ENCODE data around the gene C22orf23.
"Not testable (repeated sequence)": the region's sequence is repeated elsewhere in the genome, so short reads cannot be mapped to it uniquely, and the experiment has no call there.

The C22orf23 gene

GRCh38 chr22:37982151-37982785, 28.9 kb upstream of the C22orf23 start:
- no peak for DNase-seq (ENCODE audit: low read depth)

DNA sequence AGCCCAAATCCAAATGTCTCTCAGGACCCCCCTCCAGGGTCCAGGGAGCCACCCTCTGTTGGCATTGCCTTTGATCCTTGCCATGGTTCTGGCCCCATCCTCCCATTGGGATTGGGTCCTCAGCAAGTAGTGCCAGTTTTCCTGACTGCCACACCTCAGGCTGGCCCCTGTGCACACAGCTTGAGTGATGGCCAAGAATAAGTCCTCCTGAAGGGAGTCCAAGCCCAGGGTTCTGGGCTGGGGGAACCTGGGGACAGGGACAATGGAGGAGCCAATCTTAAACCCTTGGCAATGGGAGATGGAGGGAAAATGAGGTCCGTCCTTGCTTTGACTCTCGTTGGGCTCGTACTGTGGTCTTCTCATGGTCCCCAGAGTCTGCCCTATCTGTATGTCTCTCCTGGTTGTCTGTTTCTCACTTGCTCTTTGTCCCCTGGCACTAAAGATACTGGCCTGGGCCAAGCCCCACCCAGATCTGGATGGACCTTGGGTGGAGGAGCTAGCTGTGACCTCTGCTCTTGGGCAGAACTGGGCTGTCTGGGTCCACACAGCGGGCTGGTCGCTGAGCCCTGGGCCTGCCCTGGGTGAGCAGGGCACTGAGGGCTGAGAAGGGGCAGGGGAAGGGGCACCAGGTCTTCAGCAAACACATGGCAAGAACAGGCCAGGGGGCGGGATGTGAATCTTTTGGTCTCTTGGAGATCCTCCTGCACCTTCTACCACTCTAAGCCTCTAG, 28.0 kb upstream of the C22orf23 start:
- no peak for DNase-seq (ENCODE audit: low read depth)

GRCh38 chr22:37979782-37980181, 26.4 kb upstream of the C22orf23 start:
- no peak for DNase-seq (ENCODE audit: low read depth)

- DNase-seq (ENCODE audit: low read depth), result no peak
These were observed 23.1 kb upstream of the C22orf23 start for GRCh38 chr22:37976547-37976946.

DNA sequence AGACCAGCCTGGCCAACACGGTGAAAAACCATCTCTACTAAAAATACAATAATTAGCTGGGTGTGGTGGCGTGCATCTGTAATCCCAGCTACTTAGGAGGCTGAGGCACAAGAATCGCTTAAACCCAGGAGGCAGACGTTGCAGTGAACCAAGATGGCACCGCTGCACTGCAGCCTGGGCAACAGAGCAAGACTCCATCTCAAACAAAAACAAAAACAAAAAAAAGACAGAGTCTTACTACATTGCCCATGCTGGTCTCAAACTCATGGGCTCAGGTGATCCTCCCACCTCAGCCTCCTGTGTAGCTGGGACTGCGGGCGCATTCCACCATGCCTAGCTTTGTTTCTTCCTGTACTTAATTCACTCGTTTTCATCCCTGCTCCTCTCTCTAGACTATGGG, 22.6 kb upstream of the C22orf23 start:
- not testable (repeated sequence) for DNase-seq (ENCODE audit: low read depth)

GRCh38 chr22:37975153-37975552, 21.8 kb upstream of the C22orf23 start:
- no peak for DNase-seq (ENCODE audit: low read depth)

DNA sequence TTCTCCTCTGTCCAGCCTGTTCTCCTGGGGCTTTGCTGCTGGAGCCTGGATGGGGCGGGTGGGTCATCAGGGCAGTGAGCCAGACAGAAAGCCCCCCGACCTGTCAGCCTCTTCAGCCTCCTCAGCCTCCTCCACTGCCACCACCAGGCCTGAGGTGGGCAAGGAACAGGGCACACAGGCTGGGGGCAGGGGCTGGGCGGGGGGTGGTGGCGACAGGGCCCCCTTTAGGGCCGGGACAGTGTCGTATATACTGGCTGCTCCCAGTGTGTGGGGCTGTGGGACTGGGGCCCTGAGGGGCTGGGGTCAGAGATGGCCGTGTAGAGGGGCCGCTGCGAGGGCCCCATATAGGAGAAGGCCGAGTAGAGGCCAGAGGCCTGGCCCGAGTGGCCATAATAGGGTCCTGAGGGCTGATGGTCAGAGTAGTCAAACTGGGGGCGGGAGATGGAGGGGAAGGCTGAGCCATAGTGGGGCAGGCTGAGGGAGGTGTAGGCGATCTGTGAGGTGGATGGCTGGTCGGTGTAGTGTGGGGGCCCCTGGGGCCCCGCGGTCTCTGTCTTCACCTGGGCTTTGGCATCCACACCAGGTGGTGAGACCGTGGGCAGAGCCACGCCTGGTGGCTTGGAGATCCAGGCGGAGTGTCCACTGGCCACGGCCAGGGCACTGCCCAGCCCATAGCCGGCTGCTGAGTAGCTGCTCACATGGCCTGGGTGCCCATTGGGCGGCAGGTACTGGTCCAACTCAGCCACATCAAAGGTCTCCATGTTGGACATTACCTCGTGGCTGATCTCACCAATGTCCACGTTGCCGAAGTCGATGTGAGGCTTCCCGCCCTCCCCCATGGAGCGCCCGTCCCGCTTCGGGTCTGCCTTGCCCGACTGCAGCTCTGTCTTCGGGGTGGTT, 20.1 kb upstream of the C22orf23 start:
- no peak for DNase-seq (ENCODE audit: low read depth)

DNA sequence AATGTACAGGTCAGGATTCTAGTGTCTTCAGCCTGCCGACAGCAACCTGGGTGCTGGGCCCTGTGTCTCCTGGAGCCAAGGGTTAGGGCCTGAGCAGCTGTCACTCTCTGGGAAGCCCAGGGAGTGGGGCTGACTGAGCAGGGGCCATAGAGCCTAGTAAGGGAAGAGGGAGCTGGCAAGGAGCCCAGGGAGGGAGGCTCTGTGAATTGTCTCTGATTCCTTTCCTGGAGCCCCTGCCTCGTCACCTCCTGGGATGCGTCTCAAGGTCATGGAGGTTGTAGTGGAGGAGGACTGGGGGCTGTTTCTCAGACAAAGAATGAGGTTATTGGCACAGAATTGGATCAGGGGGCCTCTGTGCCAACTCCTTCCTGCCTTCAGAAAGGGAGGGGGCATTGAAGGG, 19.1 kb upstream of the C22orf23 start:
- DNase-seq (ENCODE audit: low read depth), result no peak

GRCh38 chr22:37971475-37972434, 18.4 kb upstream of the C22orf23 start:
- no peak for DNase-seq (ENCODE audit: low read depth)

DNA sequence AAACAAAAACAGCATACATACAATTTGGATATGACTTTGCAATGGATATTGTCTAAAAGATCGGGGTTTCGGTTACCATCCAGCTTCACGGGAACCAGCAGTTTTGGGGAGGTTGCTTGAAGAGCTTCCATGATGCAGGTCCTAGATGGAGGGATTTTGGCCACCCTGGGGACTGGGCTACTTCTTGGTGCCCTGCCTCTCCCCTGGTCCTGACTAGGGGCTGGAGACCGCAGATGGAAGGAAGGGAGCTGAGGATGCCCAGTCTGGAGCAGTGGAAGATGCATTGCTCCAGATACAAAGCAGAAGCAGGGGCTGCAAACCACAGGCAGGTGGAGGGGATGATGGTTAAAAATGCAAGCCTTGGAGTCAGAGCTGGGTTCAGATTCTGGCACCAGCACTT, 17.5 kb upstream of the C22orf23 start:
- DNase-seq (ENCODE audit: low read depth), result no peak

- DNase-seq (ENCODE audit: low read depth), result no peak
These were observed 15.3 kb upstream of the C22orf23 start for GRCh38 chr22:37968452-37969251.

GRCh38 chr22:37967637-37968451, 14.4 kb upstream of the C22orf23 start:
- no peak for DNase-seq (ENCODE audit: low read depth)

GRCh38 chr22:37967147-37967546, 13.7 kb upstream of the C22orf23 start:
- DNase-seq (ENCODE audit: low read depth), result no peak

- DNase-seq (ENCODE audit: low read depth), result no peak
These were observed 12.7 kb upstream of the C22orf23 start for GRCh38 chr22:37965940-37966664.

DNA sequence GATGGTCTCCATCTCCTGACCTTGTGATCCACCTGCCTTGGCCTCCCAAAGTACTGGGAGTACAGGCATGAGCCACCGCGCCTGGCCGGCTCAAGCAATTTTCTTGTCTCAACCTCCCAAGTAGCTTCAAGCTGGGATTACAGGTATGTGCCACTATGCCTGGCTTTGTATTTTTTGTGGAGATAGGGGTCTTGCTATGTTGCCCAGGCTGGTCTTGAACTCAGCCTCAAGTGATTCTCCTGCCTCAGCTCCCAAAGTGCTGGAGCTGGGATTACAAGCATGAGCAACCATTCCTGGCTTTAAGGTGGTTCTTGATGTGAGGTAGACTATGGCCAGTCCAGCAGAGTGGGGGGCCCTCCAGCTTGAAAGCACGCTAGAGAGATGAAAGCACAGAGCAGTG, 7.7 kb upstream of the C22orf23 start:
- no peak for DNase-seq (ENCODE audit: low read depth)

DNA sequence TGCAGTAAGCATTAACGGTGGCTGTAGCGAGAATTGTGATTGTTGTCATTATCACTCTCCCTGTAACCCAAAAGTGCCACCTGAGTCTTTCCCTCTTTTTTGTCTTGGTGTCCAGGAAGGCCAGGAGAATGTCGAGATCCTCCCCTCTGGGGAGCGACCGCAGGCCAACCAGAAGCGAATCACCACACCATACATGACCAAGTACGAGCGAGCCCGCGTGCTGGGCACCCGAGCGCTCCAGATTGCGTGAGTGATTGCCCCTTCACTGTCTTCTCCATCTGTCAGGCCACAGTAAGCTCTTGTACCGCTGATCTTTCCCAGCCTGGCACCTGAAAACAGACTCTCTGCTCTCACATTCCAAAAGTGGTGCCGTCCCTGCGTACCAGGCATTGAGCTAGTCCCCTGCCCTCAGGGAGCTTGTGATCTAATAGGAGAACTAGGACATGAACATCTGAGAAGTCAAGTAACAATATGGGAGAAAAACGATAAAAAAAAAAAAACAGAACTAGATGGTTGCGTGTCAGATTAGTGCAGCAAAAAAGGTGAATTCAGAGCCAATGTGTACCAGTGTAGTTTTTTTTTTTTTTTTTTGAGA, 5.9 kb upstream of the C22orf23 start:
- DNase-seq (ENCODE audit: low read depth), result no peak

- no peak for DNase-seq (ENCODE audit: low read depth)
These were observed 3.8 kb upstream of the C22orf23 start for GRCh38 chr22:37957232-37957631.

DNA sequence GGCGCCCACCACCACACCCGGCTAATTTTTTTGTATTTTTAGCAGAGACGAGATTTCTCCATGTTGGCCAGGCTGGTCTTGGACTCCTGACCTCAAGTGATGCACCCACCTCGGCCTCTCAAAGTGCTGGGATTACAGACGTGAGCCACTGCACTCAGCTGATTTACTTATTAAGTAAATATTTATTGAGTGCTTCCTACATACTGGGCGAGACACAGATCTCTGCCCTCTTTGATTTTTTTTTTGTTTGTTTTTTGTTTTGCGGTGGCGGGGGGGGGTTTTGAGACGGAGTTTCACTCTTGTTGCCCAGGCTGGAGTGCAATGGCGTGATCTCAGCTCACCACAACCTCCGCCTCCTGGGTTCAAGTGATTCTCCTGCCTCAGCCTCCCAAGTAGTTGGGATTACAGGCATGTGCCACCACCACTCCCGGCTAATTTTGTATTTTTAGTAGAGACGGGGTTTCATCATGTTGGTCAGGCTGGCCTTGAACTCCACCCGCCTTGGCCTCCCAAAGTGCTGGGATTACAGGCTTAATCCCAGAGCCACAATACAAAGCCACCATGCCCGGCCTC, 2.5 kb upstream of the C22orf23 start:
- not testable (repeated sequence) for DNase-seq (ENCODE audit: low read depth)
